Measurements from ENCODE around the gene SLC35A4. TPM values are rescaled to one million over a fixed set of nuclear protein-coding genes. Genes with fewer than 3 reads are reported as not detected.

SLC35A4 gene
- total and polyA plus RNA-seq, 12 donors: 33.9 to 105 (median 78.7) TPM

DNA sequence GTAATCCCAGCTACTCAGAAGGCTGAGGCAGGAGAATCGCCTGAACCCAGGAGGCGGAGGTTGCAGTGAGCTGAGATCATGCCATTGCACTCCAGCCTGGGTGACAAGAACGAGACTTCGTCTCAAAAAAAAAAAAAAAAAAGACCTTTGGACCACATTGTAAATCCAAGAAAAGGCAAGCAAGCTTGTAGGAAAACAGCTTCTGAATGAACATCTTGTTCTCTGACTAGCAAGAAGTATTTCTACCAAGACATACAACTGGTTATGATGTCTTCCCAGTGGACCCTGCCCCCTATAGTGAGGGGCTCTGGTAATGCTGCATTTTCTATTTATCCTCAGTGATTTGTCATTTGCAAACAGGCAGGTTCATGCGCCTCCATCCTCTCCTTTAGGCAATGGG is 21.7 kb upstream of the SLC35A4 start:
- Histone ChIP-seq H3K4me3 (no peak overlapping the region), H3K36me3 (peaks cover 0 to 78% (median 27%) of the 10 kb centered on the region in 9 donors), H3K9me3 (no peaks in the 10 kb centered on the region), H3K27ac (no peak overlapping the region), H3K4me1 (peaks cover 6 to 28% (median 15%) of the 10 kb centered on the region in 9 donors), H3K27me3 (no peaks in the 10 kb centered on the region)
- intact Hi-C loops (cut with DNase I): loop anchor here in 1 of 10 donors (10.0 kb wide), 1 partner anchor 102 kb away; the partner anchor contains the start of genes IK and NDUFA2
- WGBS, 2 donors: 92 to 95% methylated on average over 5 of the region's 5 CpGs
- ATAC-seq (no peak), DNase-seq (no peak)
- TF ChIP-seq CTCF (IDR thresholded peaks at IDR 0.05): no peak

- Histone ChIP-seq H3K4me1 (peaks cover 23 to 49% (median 35%) of the 10 kb centered on the region in 9 donors), H3K4me3 (no peak overlapping the region), H3K36me3 (peaks cover 0 to 65% (median 13%) of the 10 kb centered on the region in 9 donors), H3K27me3 (no peaks in the 10 kb centered on the region), H3K27ac (no peak overlapping the region), H3K9me3 (no peaks in the 10 kb centered on the region)
- ATAC-seq (no peak), DNase-seq (no peak)
- intact Hi-C loops (cut with DNase I): loop anchor here in 7 of 10 donors (5.0 to 10.0 kb wide), 5 partner anchors 87 to 143 kb away; partner anchors contain the start of genes TMCO6 (in 4 of the 7), IK (in 2 of the 7), NDUFA2 (in 2 of the 7) and ANKHD1 (in 1 of the 7)
- no peak for TF ChIP-seq CTCF (IDR thresholded peaks at IDR 0.05)
- 97% methylated on average over 7 of the region's 7 CpGs for WGBS, 2 donors
Measured at GRCh38 chr5:140544986-140545385, 19.6 kb upstream of the SLC35A4 start.

DNA sequence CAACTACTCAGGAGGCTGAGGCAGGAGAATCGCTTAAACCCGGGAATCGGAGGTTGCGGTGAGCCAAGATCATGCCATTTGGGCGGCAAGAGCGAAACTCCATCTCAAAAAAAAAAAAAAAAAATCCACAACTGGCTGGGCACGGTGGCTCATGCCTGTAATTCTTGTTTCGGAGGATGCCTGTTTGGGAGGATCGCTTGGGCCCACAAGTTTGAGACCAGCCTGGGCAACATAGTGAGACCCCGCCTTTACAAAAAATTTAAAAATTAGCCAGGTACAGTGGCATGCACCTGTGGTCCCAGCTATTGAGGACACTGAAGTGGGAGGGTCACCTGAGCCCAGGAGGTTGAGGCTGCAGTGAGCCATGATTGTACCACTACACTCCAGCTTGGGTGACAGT is 19.0 kb upstream of the SLC35A4 start:
- no peak for TF ChIP-seq CTCF (IDR thresholded peaks at IDR 0.05)
- peaks cover 0 to 65% (median 16%) of the 10 kb centered on the region in 9 donors for H3K36me3 ChIP-seq
- H3K4me1 ChIP-seq: peaks cover 27 to 53% (median 41%) of the 10 kb centered on the region in 9 donors
- no peak overlapping the region for H3K4me3 ChIP-seq
- 96 to 98% methylated on average over 10 of the region's 10 CpGs for WGBS, 2 donors
- intact Hi-C loops (cut with DNase I): loop anchor here in 7 of 10 donors (5.0 to 10.0 kb wide), 5 partner anchors 87 to 143 kb away; partner anchors contain the start of genes TMCO6 (in 4 of the 7), IK (in 2 of the 7), NDUFA2 (in 2 of the 7) and ANKHD1 (in 1 of the 7)
- DNase-seq: no peak
- no peak for ATAC-seq
- H3K9me3 ChIP-seq: no peaks in the 10 kb centered on the region
- no peaks in the 10 kb centered on the region for H3K27me3 ChIP-seq
- peak overlapping the region in 2 of 10 donors; percentile 95 to 97 for H3K27ac ChIP-seq

- ATAC-seq (peak in 6 of 8 donors; percentile 0 to 37 (median 2)), DNase-seq (no peak)
- intact Hi-C loops (cut with DNase I): loop anchor here in 8 of 10 donors (1.0 to 10.0 kb wide), 6 partner anchors 17 to 145 kb away; partner anchors contain the start of genes TMCO6 (in 4 of the 8), IK (in 2 of the 8), NDUFA2 (in 2 of the 8) and ANKHD1 (in 1 of the 8)
- peaks cover 0 to 65% (median 21%) of the 10 kb centered on the region in 9 donors for H3K36me3 ChIP-seq
- H3K9me3 ChIP-seq: no peaks in the 10 kb centered on the region
- H3K4me1 ChIP-seq: peaks cover 27 to 53% (median 46%) of the 10 kb centered on the region in 9 donors
- H3K4me3 ChIP-seq: peak overlapping the region in 9 of 10 donors; percentile 35 to 64 (median 57)
- 43 to 48% methylated on average over 13 of the region's 13 CpGs for WGBS, 2 donors
- no peaks in the 10 kb centered on the region for H3K27me3 ChIP-seq
- no peak for TF ChIP-seq CTCF (IDR thresholded peaks at IDR 0.05)
- peak overlapping the region; percentile 19 to 97 (median 94) for H3K27ac ChIP-seq
Measured at GRCh38 chr5:140546851-140547507, 17.6 kb upstream of the SLC35A4 start.
